ENCODE data around the gene HOOK1. TPM values are rescaled to one million over a fixed set of nuclear protein-coding genes. Genes with fewer than 3 reads are reported as not detected.

The HOOK1 gene
- total RNA-seq, 1 experiment from 2014 or later: 0.57 TPM

GRCh38 chr1:59805554-59805953 is 9.2 kb upstream of the HOOK1 start:
- no peak overlapping the region for H3K27ac ChIP-seq (ENCODE audit: low read length)
- ChIA-PET POLR2A (interaction anchor here (0.7 kb wide), 1 partner anchor 819 kb away, joined by 6 read pairs; no protein-coding TSS in a partner anchor), CTCF (interaction anchor here (0.6 kb wide), 1 partner anchor 68 kb away, joined by 3 read pairs; no protein-coding TSS in a partner anchor)
- no peak overlapping the region for H3K4me3 ChIP-seq (ENCODE audit: low read depth in 2 of 2, low read length in 2 of 2)
- BruUV-seq (replicated peaks): no TSS peak
- DNase-seq (ENCODE audit: low read depth, low spot score): no peak
- H3K4me1 ChIP-seq (ENCODE audit: control insufficient read depth, insufficient read depth, low read length): no peaks in the 10 kb centered on the region
- H3K9me3 ChIP-seq (ENCODE audit: control insufficient read depth, insufficient read depth, low read depth, low read length): no peaks in the 10 kb centered on the region
- in situ Hi-C loops (cut with HindIII; ENCODE audit: low pct_unique_long_range_greater_than_20kb, low sequenced_read_pairs) (no loop called here), intact Hi-C loops (cut with micrococcal nuclease; ENCODE audit: unreplicated experiment) (no loop called here)
- ATAC-seq: no peak
- peaks cover 13% of the 10 kb centered on the region for H3K27me3 ChIP-seq (ENCODE audit: control insufficient read depth, insufficient read depth, low read length)
- no peaks in the 10 kb centered on the region for H3K36me3 ChIP-seq (ENCODE audit: control insufficient read depth, insufficient read depth, low read length)
- TF ChIP-seq, protein P1, sequence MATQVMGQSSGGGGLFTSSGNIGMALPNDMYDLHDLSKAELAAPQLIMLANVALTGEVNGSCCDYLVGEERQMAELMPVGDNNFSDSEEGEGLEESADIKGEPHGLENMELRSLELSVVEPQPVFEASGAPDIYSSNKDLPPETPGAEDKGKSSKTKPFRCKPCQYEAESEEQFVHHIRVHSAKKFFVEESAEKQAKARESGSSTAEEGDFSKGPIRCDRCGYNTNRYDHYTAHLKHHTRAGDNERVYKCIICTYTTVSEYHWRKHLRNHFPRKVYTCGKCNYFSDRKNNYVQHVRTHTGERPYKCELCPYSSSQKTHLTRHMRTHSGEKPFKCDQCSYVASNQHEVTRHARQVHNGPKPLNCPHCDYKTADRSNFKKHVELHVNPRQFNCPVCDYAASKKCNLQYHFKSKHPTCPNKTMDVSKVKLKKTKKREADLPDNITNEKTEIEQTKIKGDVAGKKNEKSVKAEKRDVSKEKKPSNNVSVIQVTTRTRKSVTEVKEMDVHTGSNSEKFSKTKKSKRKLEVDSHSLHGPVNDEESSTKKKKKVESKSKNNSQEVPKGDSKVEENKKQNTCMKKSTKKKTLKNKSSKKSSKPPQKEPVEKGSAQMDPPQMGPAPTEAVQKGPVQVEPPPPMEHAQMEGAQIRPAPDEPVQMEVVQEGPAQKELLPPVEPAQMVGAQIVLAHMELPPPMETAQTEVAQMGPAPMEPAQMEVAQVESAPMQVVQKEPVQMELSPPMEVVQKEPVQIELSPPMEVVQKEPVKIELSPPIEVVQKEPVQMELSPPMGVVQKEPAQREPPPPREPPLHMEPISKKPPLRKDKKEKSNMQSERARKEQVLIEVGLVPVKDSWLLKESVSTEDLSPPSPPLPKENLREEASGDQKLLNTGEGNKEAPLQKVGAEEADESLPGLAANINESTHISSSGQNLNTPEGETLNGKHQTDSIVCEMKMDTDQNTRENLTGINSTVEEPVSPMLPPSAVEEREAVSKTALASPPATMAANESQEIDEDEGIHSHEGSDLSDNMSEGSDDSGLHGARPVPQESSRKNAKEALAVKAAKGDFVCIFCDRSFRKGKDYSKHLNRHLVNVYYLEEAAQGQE (IDR thresholded peaks at IDR 0.05; ENCODE audit: insufficient read depth in 1 of 2, low read depth in 2 of 2, low read length in 1 of 2): no peak
- TF ChIP-seq CTCF (IDR thresholded peaks at IDR 0.05) (no peak), TCF7L2 (IDR thresholded peaks at IDR 0.05; ENCODE audit: low read depth, low read length) (no peak), SIN3A (IDR thresholded peaks at IDR 0.05; ENCODE audit: borderline replicate concordance, insufficient read depth, low read depth, low read length) (no peak), POLR2AphosphoS5 (IDR thresholded peaks at IDR 0.05; ENCODE audit: low read depth, low read length) (no peak)

DNA sequence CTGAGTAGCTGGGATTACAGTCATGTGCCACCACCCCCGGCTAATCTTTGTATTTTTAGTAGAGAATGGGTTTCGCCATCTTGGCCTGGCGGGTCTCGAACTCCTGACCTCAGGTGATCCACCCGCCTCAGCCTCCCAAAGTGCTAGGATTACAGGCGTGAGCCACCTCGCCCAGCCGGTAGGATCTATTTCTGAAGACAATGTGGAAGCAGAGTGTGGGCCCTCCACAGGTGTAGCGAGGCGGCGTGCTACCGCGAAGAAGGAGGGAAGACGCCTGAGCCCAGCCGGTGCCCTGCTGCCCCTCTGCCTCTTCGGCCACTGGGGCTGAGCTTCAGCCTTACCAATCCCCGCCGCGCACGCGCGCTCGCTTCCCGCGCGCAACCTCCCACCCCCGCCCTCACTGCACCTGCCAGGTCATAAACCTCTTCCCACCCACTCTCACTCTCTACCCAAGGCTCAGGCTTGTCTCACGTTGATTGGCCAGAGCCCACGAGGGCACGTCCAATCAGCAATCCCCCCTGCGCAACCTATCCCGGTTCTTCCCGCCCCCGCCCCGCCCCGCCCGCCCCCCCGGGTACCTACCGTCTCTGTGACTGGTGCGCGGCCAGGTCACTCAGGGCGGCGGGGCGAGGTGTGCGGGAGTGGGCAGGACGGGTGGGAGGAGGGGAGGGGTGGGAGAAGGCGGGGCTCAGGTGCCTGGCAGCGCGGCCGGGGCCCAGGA is 409 bp upstream of the HOOK1 start:
- in situ Hi-C loops (cut with HindIII; ENCODE audit: low pct_unique_long_range_greater_than_20kb, low sequenced_read_pairs): no loop called here
- DNase-seq (ENCODE audit: low read depth, low spot score): no peak
- no peak overlapping the region for H3K27ac ChIP-seq (ENCODE audit: low read length)

More for the DNA sequence above, 409 bp upstream of the HOOK1 start:
- POLR2A ChIA-PET: interaction anchor here (0.5 kb wide), 1 partner anchor 92 kb away, joined by 3 read pairs; no protein-coding TSS in a partner anchor
- TF ChIP-seq POLR2AphosphoS5 (IDR thresholded peaks at IDR 0.05; ENCODE audit: low read depth, low read length) (no peak), SIN3A (IDR thresholded peaks at IDR 0.05; ENCODE audit: borderline replicate concordance, insufficient read depth, low read depth, low read length) (no peak), TCF7L2 (IDR thresholded peaks at IDR 0.05; ENCODE audit: low read depth, low read length) (no peak), CTCF (IDR thresholded peaks at IDR 0.05) (no peak)
- TF ChIP-seq, protein P1 (IDR thresholded peaks at IDR 0.05; ENCODE audit: insufficient read depth in 1 of 2, low read depth in 2 of 2, low read length in 1 of 2): no peak
- peaks cover 34% of the 10 kb centered on the region for H3K27me3 ChIP-seq (ENCODE audit: control insufficient read depth, insufficient read depth, low read length)
- intact Hi-C loops (cut with micrococcal nuclease; ENCODE audit: unreplicated experiment): no loop called here
- CTCF ChIA-PET: no interaction called here
- H3K4me1 ChIP-seq (ENCODE audit: control insufficient read depth, insufficient read depth, low read length): peaks cover 6% of the 10 kb centered on the region; the same call in 1 of the 2 replicates
- no TSS peak for BruUV-seq (replicated peaks)
- H3K4me3 ChIP-seq (ENCODE audit: low read depth in 2 of 2, low read length in 2 of 2): peak overlapping the region; percentile 30 to 43
- no peaks in the 10 kb centered on the region for H3K9me3 ChIP-seq (ENCODE audit: control insufficient read depth, insufficient read depth, low read depth, low read length)
- no peaks in the 10 kb centered on the region; the same call in 1 of the 2 replicates for H3K36me3 ChIP-seq (ENCODE audit: control insufficient read depth, insufficient read depth, low read length)
- ATAC-seq: peak; percentile 89
